ENCODE data around the gene DSCAM.
"Not testable (repeated sequence)": the region's sequence is repeated elsewhere in the genome, so short reads cannot be mapped to it uniquely, and the experiment has no call there.

DSCAM gene

DNA sequence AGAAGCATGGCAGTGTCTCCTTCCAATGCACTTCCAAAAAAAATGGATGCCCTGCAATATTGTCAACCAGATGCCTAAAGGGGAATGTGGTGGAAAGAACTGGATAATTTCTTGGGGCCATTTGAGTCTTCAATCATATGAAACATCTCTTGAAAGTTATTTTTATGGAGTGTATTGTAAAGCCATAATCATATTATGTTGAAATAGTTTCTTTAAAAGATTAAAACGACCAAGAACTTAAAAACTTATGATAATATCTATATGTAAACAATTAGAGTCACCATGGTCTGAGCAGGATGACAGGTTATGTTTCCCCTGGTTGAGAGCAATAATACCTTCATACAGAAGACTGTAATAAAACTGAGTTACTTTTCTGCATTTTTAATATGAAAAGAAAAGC is 522.6 kb downstream of the DSCAM start:
- no peaks in the 10 kb centered on the region for H3K27me3 ChIP-seq (ENCODE audit: insufficient read depth, low read length)
- no peak for TF ChIP-seq EZH2 (IDR thresholded peaks at IDR 0.05; ENCODE audit: borderline replicate concordance, low read length)
- TF ChIP-seq, protein P1, sequence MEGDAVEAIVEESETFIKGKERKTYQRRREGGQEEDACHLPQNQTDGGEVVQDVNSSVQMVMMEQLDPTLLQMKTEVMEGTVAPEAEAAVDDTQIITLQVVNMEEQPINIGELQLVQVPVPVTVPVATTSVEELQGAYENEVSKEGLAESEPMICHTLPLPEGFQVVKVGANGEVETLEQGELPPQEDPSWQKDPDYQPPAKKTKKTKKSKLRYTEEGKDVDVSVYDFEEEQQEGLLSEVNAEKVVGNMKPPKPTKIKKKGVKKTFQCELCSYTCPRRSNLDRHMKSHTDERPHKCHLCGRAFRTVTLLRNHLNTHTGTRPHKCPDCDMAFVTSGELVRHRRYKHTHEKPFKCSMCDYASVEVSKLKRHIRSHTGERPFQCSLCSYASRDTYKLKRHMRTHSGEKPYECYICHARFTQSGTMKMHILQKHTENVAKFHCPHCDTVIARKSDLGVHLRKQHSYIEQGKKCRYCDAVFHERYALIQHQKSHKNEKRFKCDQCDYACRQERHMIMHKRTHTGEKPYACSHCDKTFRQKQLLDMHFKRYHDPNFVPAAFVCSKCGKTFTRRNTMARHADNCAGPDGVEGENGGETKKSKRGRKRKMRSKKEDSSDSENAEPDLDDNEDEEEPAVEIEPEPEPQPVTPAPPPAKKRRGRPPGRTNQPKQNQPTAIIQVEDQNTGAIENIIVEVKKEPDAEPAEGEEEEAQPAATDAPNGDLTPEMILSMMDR (IDR thresholded peaks at IDR 0.05; ENCODE audit: low read length): no peak
- no peak overlapping the region for H3K27ac ChIP-seq (ENCODE audit: low read depth, low read length, poor library complexity, severe bottlenecking)
- H4K20me1 ChIP-seq (ENCODE audit: insufficient read depth, low read length): no peaks in the 10 kb centered on the region
- no peaks in the 10 kb centered on the region for H3K9me3 ChIP-seq (ENCODE audit: low read length)
- no peaks in the 10 kb centered on the region for H3K79me2 ChIP-seq (ENCODE audit: insufficient read depth, low read length)
- H3K4me1 ChIP-seq (ENCODE audit: insufficient read depth, low read length, severe bottlenecking): no peaks in the 10 kb centered on the region
- H3K9me2 ChIP-seq (ENCODE audit: low read depth, low read length): no peaks in the 10 kb centered on the region
- H3K4me2 ChIP-seq (ENCODE audit: low read length): no peak overlapping the region
- H3K9ac ChIP-seq (ENCODE audit: low read length): no peak overlapping the region
- H3K36me3 ChIP-seq (ENCODE audit: insufficient read depth, low read length): no peaks in the 10 kb centered on the region
- no peak overlapping the region for H3K4me3 ChIP-seq (ENCODE audit: low read depth, low read length, poor library complexity, severe bottlenecking)
- H3F3A ChIP-seq (ENCODE audit: insufficient read depth, low read length): no peaks in the 10 kb centered on the region
- H2AFZ ChIP-seq (ENCODE audit: low read length): no peak overlapping the region

DNA sequence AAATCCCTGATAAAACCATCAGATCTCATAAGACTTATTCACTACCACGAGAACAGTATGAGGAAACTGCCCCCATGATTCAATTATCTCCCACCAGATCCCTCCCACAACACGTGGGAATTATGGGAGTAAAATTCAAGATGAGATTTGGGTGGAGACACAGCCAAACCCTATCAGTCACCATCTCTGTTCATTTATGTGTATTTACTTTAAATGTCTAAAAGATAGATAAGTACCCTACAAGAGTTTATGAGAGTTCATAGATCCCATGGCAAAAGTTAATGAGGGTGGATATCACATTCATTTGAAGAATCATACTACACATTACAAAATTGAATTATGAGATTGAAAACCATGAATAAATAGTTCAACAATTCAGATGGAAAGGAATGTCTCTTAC is 526.2 kb downstream of the DSCAM start:
- not testable (repeated sequence) for H3K9me3 ChIP-seq (ENCODE audit: low read length); H3K4me2 ChIP-seq (ENCODE audit: low read length); H3K4me1 ChIP-seq (ENCODE audit: insufficient read depth, low read length, severe bottlenecking); H3K79me2 ChIP-seq (ENCODE audit: insufficient read depth, low read length); H2AFZ ChIP-seq (ENCODE audit: low read length); H3K9me2 ChIP-seq (ENCODE audit: low read depth, low read length); H3F3A ChIP-seq (ENCODE audit: insufficient read depth, low read length); H3K27me3 ChIP-seq (ENCODE audit: insufficient read depth, low read length); H3K4me3 ChIP-seq (ENCODE audit: low read depth, low read length, poor library complexity, severe bottlenecking); H3K27ac ChIP-seq (ENCODE audit: low read depth, low read length, poor library complexity, severe bottlenecking); H3K36me3 ChIP-seq (ENCODE audit: insufficient read depth, low read length); H3K9ac ChIP-seq (ENCODE audit: low read length); H4K20me1 ChIP-seq (ENCODE audit: insufficient read depth, low read length)

DNA sequence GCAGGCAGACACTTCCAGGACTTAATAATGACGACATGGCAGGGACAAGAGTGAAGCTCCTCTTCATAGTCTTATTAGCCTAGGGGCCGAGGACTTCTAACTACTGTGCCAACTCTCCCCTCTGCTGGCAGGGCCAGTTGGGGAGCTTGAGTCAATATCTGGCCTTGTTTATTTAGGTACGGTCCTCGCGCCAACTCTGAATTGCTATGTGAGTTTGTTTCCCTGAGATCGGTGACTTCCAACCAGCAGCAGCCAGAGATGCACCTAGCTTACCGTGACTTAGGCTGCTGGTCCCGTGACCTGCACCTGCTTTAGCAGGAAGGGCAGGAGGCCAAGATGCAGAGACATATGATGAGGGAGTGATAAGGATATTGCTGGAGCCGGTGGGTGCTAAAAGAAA is 528.6 kb downstream of the DSCAM start:
- Histone ChIP-seq H4K20me1 (ENCODE audit: insufficient read depth, low read length) (no peaks in the 10 kb centered on the region), H2AFZ (ENCODE audit: low read length) (no peak overlapping the region), H3K27me3 (ENCODE audit: insufficient read depth, low read length) (no peaks in the 10 kb centered on the region), H3K4me3 (ENCODE audit: low read depth, low read length, poor library complexity, severe bottlenecking) (no peak overlapping the region), H3K9me3 (ENCODE audit: low read length) (no peaks in the 10 kb centered on the region), H3K4me1 (ENCODE audit: insufficient read depth, low read length, severe bottlenecking) (no peaks in the 10 kb centered on the region), H3K9ac (ENCODE audit: low read length) (no peak overlapping the region), H3K79me2 (ENCODE audit: insufficient read depth, low read length) (no peaks in the 10 kb centered on the region), H3K27ac (ENCODE audit: low read depth, low read length, poor library complexity, severe bottlenecking) (no peak overlapping the region), H3K36me3 (ENCODE audit: insufficient read depth, low read length) (no peaks in the 10 kb centered on the region), H3K4me2 (ENCODE audit: low read length) (no peak overlapping the region), H3K9me2 (ENCODE audit: low read depth, low read length) (no peaks in the 10 kb centered on the region), H3F3A (ENCODE audit: insufficient read depth, low read length) (no peaks in the 10 kb centered on the region)
- TF ChIP-seq EZH2 (IDR thresholded peaks at IDR 0.05; ENCODE audit: borderline replicate concordance, low read length): no peak
- TF ChIP-seq, protein P1 (IDR thresholded peaks at IDR 0.05; ENCODE audit: low read length): no peak

DNA sequence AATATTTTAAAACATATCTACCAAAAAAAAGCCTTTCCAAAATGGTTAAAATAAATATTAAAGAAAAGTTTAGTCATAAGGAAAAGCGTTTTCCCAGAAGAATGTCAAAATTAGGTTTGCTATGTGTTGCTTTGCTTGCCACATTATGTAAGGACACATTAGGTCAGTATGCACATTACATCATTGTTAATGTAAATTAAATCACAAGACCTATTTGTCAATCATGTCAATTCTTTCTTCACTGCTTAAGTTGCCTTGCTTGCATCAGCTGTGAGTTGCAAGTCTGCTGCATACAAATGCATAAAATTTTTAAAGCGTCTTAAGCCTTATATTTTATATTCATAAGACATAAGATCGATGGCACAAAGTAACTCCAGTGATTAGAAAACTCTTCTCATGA is 530.9 kb downstream of the DSCAM start:
- Histone ChIP-seq H3K4me2 (ENCODE audit: low read length) (no peak overlapping the region), H3K9ac (ENCODE audit: low read length) (no peak overlapping the region)

More for the DNA sequence above, 530.9 kb downstream of the DSCAM start:
- H2AFZ ChIP-seq (ENCODE audit: low read length): no peak overlapping the region
- no peak overlapping the region for H3K4me3 ChIP-seq (ENCODE audit: low read depth, low read length, poor library complexity, severe bottlenecking)
- no peaks in the 10 kb centered on the region for H4K20me1 ChIP-seq (ENCODE audit: insufficient read depth, low read length)
- no peaks in the 10 kb centered on the region for H3K9me3 ChIP-seq (ENCODE audit: low read length)
- no peaks in the 10 kb centered on the region for H3K79me2 ChIP-seq (ENCODE audit: insufficient read depth, low read length)
- H3K27ac ChIP-seq (ENCODE audit: low read depth, low read length, poor library complexity, severe bottlenecking): no peak overlapping the region
- H3K27me3 ChIP-seq (ENCODE audit: insufficient read depth, low read length): no peaks in the 10 kb centered on the region
- no peaks in the 10 kb centered on the region for H3F3A ChIP-seq (ENCODE audit: insufficient read depth, low read length)
- no peak for TF ChIP-seq EZH2 (IDR thresholded peaks at IDR 0.05; ENCODE audit: borderline replicate concordance, low read length)
- TF ChIP-seq, protein P1 (IDR thresholded peaks at IDR 0.05; ENCODE audit: low read length): no peak
- H3K4me1 ChIP-seq (ENCODE audit: insufficient read depth, low read length, severe bottlenecking): no peaks in the 10 kb centered on the region
- no peaks in the 10 kb centered on the region for H3K36me3 ChIP-seq (ENCODE audit: insufficient read depth, low read length)
- H3K9me2 ChIP-seq (ENCODE audit: low read depth, low read length): no peaks in the 10 kb centered on the region

Measured in OCI-LY1 (cell line).